Psoas muscle (tissue), 8 donors: ENCODE results near the gene STK25. TPM values are rescaled to one million over a fixed set of nuclear protein-coding genes. Genes with fewer than 3 reads are reported as not detected.

ENCODE experiments used
- ATAC-seq, 4 donors: fragments of 200-7000 bp; cut with Tn5 transposase; one replicate each; pipeline ENCODE4 v1.9.1; 2020; ENCODE audit warnings: moderate library complexity in 3 of 4, mild to moderate bottlenecking in 2 of 4
- DNase-seq, 2 donors: peaks; one replicate each; pipeline ENCODE4 v3.0.0-alpha.2; 2020
- H3K27ac ChIP-seq: fragments of 200-600 bp; one replicate; pipeline ENCODE4 v1.8.0; 2022
- H3K27me3 ChIP-seq, 3 donors: fragments of 200-600 bp in 1 of 3; one replicate each; pipeline versions ENCODE4 v1.6.1 to v1.8.0; 2013 to 2022; ENCODE audit warnings: low read length in 2 of 3, mild to moderate bottlenecking in 2 of 3, moderate library complexity in 1 of 3; ENCODE audit not compliant: insufficient read depth in 3 of 3
- H3K36me3 ChIP-seq, 2 donors: fragments of 200-600 bp in 1 of 2; one replicate each; pipeline versions ENCODE4 v1.6.1 to v1.8.0; 2013 to 2022; ENCODE audit warnings: low read depth in 1 of 2, mild to moderate bottlenecking in 1 of 2, moderate library complexity in 1 of 2; ENCODE audit not compliant: insufficient read depth in 1 of 2
- H3K4me1 ChIP-seq: fragments of 200-600 bp; one replicate; pipeline ENCODE4 v1.8.0; 2022
- H3K4me3 ChIP-seq: fragments of 200-600 bp; one replicate; pipeline ENCODE4 v1.8.0; 2022; ENCODE audit warnings: mild to moderate bottlenecking
- H3K9me3 ChIP-seq: fragments of 200-600 bp; one replicate; pipeline ENCODE4 v1.8.0; 2022
- CTCF ChIP-seq: fragments of 200-600 bp; IDR thresholded peaks from one replicate; pipeline ENCODE4 v1.8.0; 2022; ENCODE audit warnings: antibody characterized with exemption
- WGBS, 3 donors: extraction: QIAGEN DNeasy Blood & Tissue Kit; methylation state at CpG; one replicate each; pipeline versions ENCODE4 v1.1.6 to v1.1.7; 2013; 5-methylcytosine and 5-hydroxymethylcytosine counted together
- intact Hi-C, 2 donors: fragments of 100-400 bp; cut with DNase I; formaldehyde crosslinking; loops; one replicate each; pipeline versions ENCODE4 v1.11.0 to v1.14.2; 2022
- polyA plus RNA-seq, 3 donors: library from polyadenylated mRNA; stranded (reverse); fragments of 200-250 nt; gene quantifications; one replicate each; pipeline ENCODE4 v1.2.3, GENCODE V29; 2013
- total RNA-seq, 4 donors: library from RNA; stranded (reverse); fragmentation: NEBNext Ultra II Directional in 2 of 4; extraction: Animal tissue kit (Norgen Biotek cat#: 25700) in 2 of 4; gene quantifications; one replicate each; pipeline versions ENCODE4 v1.2.1 to v1.2.4, GENCODE V29; 2021 to 2023
- donor health status: healthy with polysubstance abuse.
- donor health status: DM: no; HTN: no; CAD: no; lungs with moderate emphysema.
- donor health status: Bipolar disorder and iron deficiency.
- donor health status: healthy.
- donor health status: DM: yes; HTN: yes; CAD: no.
- donor health status: DM: no; HTN: no; CAD: no.
- donor health status: DM: no; HTN: no; CAD: no.
- donor health status: DM: yes; HTN: yes; CAD: no.

Gene STK25
- total and polyA plus RNA-seq, 7 donors = 227 to 489 (median 281) TPM

DNA sequence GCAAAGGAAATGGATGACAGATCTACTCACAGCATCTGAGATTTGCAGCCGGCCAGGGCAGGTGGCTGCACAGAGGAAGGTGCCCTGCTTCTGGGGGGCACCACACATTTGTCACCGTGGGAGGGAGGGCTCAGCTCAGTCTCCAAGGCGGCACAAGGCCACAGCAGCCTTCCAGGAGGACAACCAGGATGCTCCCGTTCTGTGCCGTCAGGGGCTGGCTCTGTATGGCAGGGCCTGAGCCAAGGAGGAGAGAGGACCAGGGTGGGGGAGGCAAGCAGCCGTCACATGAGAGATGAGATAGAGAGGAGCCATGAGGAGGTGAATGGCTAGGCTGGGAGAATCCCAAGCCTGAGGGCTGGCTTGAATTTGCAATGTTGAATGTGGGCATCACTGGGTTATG lies 45.6 kb upstream of the STK25 start:
- Histone ChIP-seq H3K27me3 (peaks cover 0 to 32% (median 6%) of the 10 kb centered on the region in 3 donors), H3K36me3 (no peaks in the 10 kb centered on the region), H3K4me3 (no peak overlapping the region), H3K27ac (no peak overlapping the region), H3K4me1 (peaks cover 3% of the 10 kb centered on the region), H3K9me3 (peaks cover 5% of the 10 kb centered on the region)
- no peak for TF ChIP-seq CTCF
- DNase-seq (no peak), ATAC-seq (no peak)
- WGBS, 3 donors = 38 to 63% (median 54%) methylated on average over 6 of the region's 6 CpGs
- intact Hi-C loops = no loop called here

DNA sequence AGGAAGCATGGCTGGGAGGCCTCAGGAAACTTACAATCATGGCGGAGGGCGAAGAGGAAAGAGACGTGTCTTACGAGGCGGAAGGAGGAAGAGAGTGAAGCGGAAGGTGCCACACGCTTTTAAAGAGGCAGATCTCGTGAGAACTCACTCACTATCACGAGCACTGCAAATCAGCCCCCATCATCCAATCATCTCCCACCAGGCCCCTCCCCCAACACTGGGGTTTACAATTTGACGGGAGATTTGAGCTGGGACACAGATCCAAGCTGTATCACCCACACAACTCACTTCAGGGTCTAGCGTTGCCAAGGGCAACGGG lies 45.1 kb upstream of the STK25 start:
- H3K9me3 ChIP-seq = peaks cover 5% of the 10 kb centered on the region
- WGBS, 3 donors = 80 to 85% (median 83%) methylated on average over 12 of the region's 12 CpGs
- no peak for TF ChIP-seq CTCF
- no peak overlapping the region for H3K27ac ChIP-seq
- H3K27me3 ChIP-seq = peaks cover 0 to 26% (median 4%) of the 10 kb centered on the region in 3 donors
- no peak for ATAC-seq
- H3K36me3 ChIP-seq = no peaks in the 10 kb centered on the region
- intact Hi-C loops = no loop called here
- H3K4me3 ChIP-seq = no peak overlapping the region
- DNase-seq = no peak
- peaks cover 3% of the 10 kb centered on the region for H3K4me1 ChIP-seq

DNA sequence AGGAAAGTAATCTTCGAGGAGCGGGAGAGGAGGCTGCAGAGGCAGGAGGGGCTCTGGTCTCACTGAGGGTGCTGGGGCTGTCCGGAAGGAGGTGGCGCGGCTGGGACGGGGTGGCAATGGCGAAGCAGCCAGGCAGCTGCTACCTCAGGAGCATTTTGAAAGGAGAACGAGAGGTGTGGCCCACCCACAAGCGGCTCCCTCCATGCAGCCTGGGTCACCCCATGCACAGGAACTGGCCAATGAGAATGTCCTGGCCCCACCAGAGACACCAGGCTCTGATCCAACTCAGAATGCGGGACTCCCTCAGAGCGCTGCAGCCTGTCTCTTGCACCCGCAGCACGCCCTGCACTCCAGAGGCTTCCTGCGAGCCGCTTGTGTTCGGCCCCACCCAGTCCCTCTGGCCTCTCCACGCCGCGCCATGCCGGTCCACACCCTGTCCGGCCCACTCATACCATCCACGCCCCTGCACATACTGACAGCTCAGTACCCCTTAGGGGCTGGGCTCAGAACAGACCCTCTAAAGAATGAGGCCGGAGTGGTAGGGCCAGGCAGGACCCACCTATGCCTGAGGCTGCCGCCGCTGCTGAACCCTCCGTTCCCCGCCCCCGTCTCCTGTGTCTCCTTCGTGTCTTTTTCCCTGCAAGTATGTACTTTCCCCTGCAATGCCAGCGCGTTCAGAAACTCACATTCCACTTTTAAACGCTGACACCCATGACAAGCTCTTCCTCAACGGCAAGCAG lies 43.8 kb upstream of the STK25 start:
- ATAC-seq = no peak
- Histone ChIP-seq H3K27me3 (peaks cover 0 to 13% (median 4%) of the 10 kb centered on the region in 3 donors), H3K9me3 (peaks cover 5% of the 10 kb centered on the region), H3K4me3 (no peak overlapping the region), H3K36me3 (no peaks in the 10 kb centered on the region), H3K4me1 (peaks cover 5% of the 10 kb centered on the region), H3K27ac (no peak overlapping the region)
- intact Hi-C loops = no loop called here
- no peak for TF ChIP-seq CTCF
- 62 to 70% (median 70%) methylated on average over 32 to 33 of the region's 33 CpGs for WGBS, 3 donors
- no peak for DNase-seq

DNA sequence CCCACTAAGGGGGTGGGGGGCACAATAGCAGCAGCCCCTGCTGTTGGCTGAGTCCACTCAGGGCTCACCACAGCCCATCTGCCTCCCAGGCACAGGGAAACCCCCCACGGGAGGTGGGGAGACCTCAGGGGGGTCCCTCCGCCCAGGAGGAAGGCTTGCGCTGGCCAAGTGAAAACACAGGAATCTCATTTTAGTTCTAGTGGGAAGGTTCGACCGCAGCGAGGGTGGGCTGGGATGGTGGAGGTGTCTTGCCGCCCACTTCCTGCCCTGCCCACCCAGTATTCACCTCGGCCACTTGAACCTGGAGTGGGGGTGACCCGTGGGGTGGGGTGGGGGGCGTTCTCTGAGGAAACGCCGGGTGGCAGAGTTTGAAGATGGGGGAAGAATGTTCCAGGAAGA lies 43.2 kb upstream of the STK25 start:
- WGBS, 3 donors = 66 to 78% (median 71%) methylated on average over 12 of the region's 12 CpGs
- peaks cover 5% of the 10 kb centered on the region for H3K9me3 ChIP-seq
- peaks cover 0 to 11% (median 4%) of the 10 kb centered on the region in 3 donors for H3K27me3 ChIP-seq
- no peak for DNase-seq
- no peaks in the 10 kb centered on the region for H3K36me3 ChIP-seq
- intact Hi-C loops = no loop called here
- H3K27ac ChIP-seq = no peak overlapping the region
- ATAC-seq = no peak
- TF ChIP-seq CTCF = no peak
- peaks cover 10% of the 10 kb centered on the region for H3K4me1 ChIP-seq
- H3K4me3 ChIP-seq = no peak overlapping the region
